H9 (cell line): ENCODE measurements around the gene BCL2L14. TPM values are rescaled to one million over a fixed set of nuclear protein-coding genes. Genes with fewer than 3 reads are reported as not detected.

ENCODE experiments used
- DNase-seq: peaks from one replicate; pipeline ENCODE4 v3.0.0-alpha.2; 2017
- H2AFZ ChIP-seq: one replicate; pipeline ENCODE4 v1.6.1; 2013; ENCODE audit warnings: mild to moderate bottlenecking, low read length, control low read depth, moderate library complexity
- H2AK5ac ChIP-seq: 2 replicates; pipeline ENCODE4 v1.6.1; 2013; ENCODE audit warnings: low read length, control low read depth, mixed read lengths; ENCODE audit not compliant: insufficient read length
- H2BK120ac ChIP-seq: one replicate; pipeline ENCODE4 v1.6.1; 2013; ENCODE audit warnings: low read depth, mild to moderate bottlenecking, low read length, control low read depth, inconsistent platforms; ENCODE audit not compliant: poor library complexity, severe bottlenecking
- H2BK12ac ChIP-seq: 2 replicates; pipeline ENCODE4 v1.6.1; 2013; ENCODE audit warnings: low read length, control low read depth, mixed read lengths, low read depth; ENCODE audit not compliant: insufficient read length
- H2BK15ac ChIP-seq: 2 replicates; pipeline ENCODE4 v1.6.1; 2013; ENCODE audit warnings: low read depth, low read length, control low read depth
- H2BK20ac ChIP-seq: one replicate; pipeline ENCODE4 v1.6.1; 2013; ENCODE audit warnings: low read depth, mild to moderate bottlenecking, low read length, control low read depth, inconsistent platforms; ENCODE audit not compliant: poor library complexity, severe bottlenecking
- H2BK5ac ChIP-seq: 2 replicates; pipeline ENCODE4 v1.6.1; 2013; ENCODE audit warnings: low read length, control low read depth, mixed read lengths; ENCODE audit not compliant: insufficient read length
- H3K14ac ChIP-seq: 2 replicates; pipeline ENCODE4 v1.6.1; 2013; ENCODE audit warnings: low read length, control low read depth; ENCODE audit not compliant: insufficient read depth
- H3K18ac ChIP-seq: 2 replicates; pipeline ENCODE4 v1.6.1; 2013; ENCODE audit warnings: low read depth, mild to moderate bottlenecking, mixed read lengths, low read length, control low read depth; ENCODE audit not compliant: insufficient read length
- H3K23ac ChIP-seq: 2 replicates; pipeline ENCODE4 v1.6.1; 2013; ENCODE audit warnings: low read length, control low read depth, mixed read lengths, low read depth; ENCODE audit not compliant: insufficient read length
- H3K23me2 ChIP-seq: 2 replicates; pipeline ENCODE4 v1.6.1; 2013; ENCODE audit warnings: low read depth, mild to moderate bottlenecking, mixed read lengths, low read length, control low read depth; ENCODE audit not compliant: insufficient read length, poor library complexity, severe bottlenecking
- H3K27ac ChIP-seq: 2 replicates; pipeline ENCODE4 v1.5.1; 2013; ENCODE audit warnings: low read length, control low read depth, mixed read lengths, low read depth; ENCODE audit not compliant: insufficient read length
- H3K27me3 ChIP-seq: 2 replicates; pipeline ENCODE4 v1.6.1; 2013; ENCODE audit warnings: low read length, control low read depth, inconsistent platforms; ENCODE audit not compliant: insufficient read depth
- H3K4ac ChIP-seq: 2 replicates; pipeline ENCODE4 v1.6.1; 2013; ENCODE audit warnings: low read depth, mild to moderate bottlenecking, control low read depth, inconsistent platforms, low read length, moderate library complexity
- H3K4me1 ChIP-seq: 2 replicates; pipeline ENCODE4 v1.6.1; 2013; ENCODE audit warnings: low read length, control low read depth, inconsistent platforms; ENCODE audit not compliant: insufficient read depth
- H3K4me2 ChIP-seq: 2 replicates; pipeline ENCODE4 v1.6.1; 2013; ENCODE audit warnings: low read length, control low read depth, mixed read lengths; ENCODE audit not compliant: insufficient read length, insufficient read depth
- H3K56ac ChIP-seq: 2 replicates; pipeline ENCODE4 v1.6.1; 2013; ENCODE audit warnings: low read depth, mild to moderate bottlenecking, mixed read lengths, low read length, control low read depth; ENCODE audit not compliant: insufficient read length
- H3K79me1 ChIP-seq: 2 replicates; pipeline ENCODE4 v1.6.1; 2013; ENCODE audit warnings: low read depth, mild to moderate bottlenecking, moderate library complexity, low read length, control low read depth, inconsistent platforms; ENCODE audit not compliant: insufficient read depth, poor library complexity, severe bottlenecking
- H3K79me2 ChIP-seq: 2 replicates; pipeline ENCODE4 v1.6.1; 2013; ENCODE audit warnings: low read length, control low read depth, inconsistent platforms; ENCODE audit not compliant: insufficient read depth
- H3K9ac ChIP-seq: 2 replicates; pipeline ENCODE4 v1.6.1; 2013; ENCODE audit warnings: low read length, control low read depth, mixed read lengths; ENCODE audit not compliant: insufficient read length; ENCODE audit errors: extremely low read depth
- H3K9me3 ChIP-seq: one replicate; pipeline ENCODE4 v1.6.1; 2013; ENCODE audit warnings: low read depth, low read length, inconsistent platforms; ENCODE audit not compliant: control insufficient read depth
- H3T11ph ChIP-seq: one replicate; pipeline ENCODE4 v1.6.1; 2013; ENCODE audit warnings: mild to moderate bottlenecking, low read length, control low read depth, inconsistent platforms
- H4K20me1 ChIP-seq: one replicate; pipeline ENCODE4 v1.6.1; 2013; ENCODE audit not compliant: control insufficient read depth, insufficient read length, insufficient read depth
- H4K5ac ChIP-seq: 2 replicates; pipeline ENCODE4 v1.6.1; 2013; ENCODE audit warnings: low read depth, mild to moderate bottlenecking, mixed read lengths, low read length, control low read depth; ENCODE audit not compliant: insufficient read length
- H4K8ac ChIP-seq: replicated peaks from 2 replicates; pipeline ENCODE4 v1.6.1; 2013; ENCODE audit warnings: low read length, control low read depth, mixed read lengths, low read depth; ENCODE audit not compliant: insufficient read length
- H4K91ac ChIP-seq: 2 replicates; pipeline ENCODE4 v1.6.1; 2013; ENCODE audit warnings: low read depth, mild to moderate bottlenecking, moderate library complexity, mixed read lengths, low read length, control low read depth; ENCODE audit not compliant: insufficient read length
- H3K27ac Mint-ChIP-seq, 3 experiments: 2 replicates in 2 of 3; 3 replicates in 1 of 3; pipeline ENCODE4 v1.8.0; 2020 to 2021; ENCODE audit warnings: mixed read lengths in 3 of 3, mild to moderate bottlenecking in 1 of 3, moderate library complexity in 1 of 3
- H3K27me3 Mint-ChIP-seq: 2 replicates; pipeline ENCODE4 v1.8.0; 2021; ENCODE audit warnings: low read depth, mild to moderate bottlenecking, moderate library complexity, mixed read lengths
- H3K36me3 Mint-ChIP-seq, 3 experiments: 2 replicates in 2 of 3; 3 replicates in 1 of 3; pipeline ENCODE4 v1.8.0; 2020 to 2021; ENCODE audit warnings: low read depth in 3 of 3, mixed read lengths in 3 of 3; ENCODE audit not compliant: insufficient read depth in 1 of 3
- H3K4me1 Mint-ChIP-seq, 2 experiments: 2 replicates each; pipeline ENCODE4 v1.8.0; 2020; ENCODE audit warnings: mixed read lengths in 2 of 2
- H3K4me3 Mint-ChIP-seq, 2 experiments: 2 replicates in 1 of 2; 3 replicates in 1 of 2; pipeline ENCODE4 v1.8.0; 2020 to 2021; ENCODE audit warnings: mild to moderate bottlenecking in 2 of 2, mixed read lengths in 2 of 2, moderate library complexity in 1 of 2
- H3K9me3 Mint-ChIP-seq, 2 experiments: 2 replicates in 1 of 2; 3 replicates in 1 of 2; pipeline ENCODE4 v1.8.0; 2020; ENCODE audit warnings: mild to moderate bottlenecking in 2 of 2, mixed read lengths in 2 of 2, moderate library complexity in 1 of 2
- CTCF ChIP-seq: fragments of 200-600 bp; sonication (generic); conservative IDR thresholded peaks from 3 replicates; pipeline ENCODE4 v1.8.0; 2021; ENCODE audit warnings: antibody characterized with exemption, mild to moderate bottlenecking
- WGBS: extraction: QIAGEN DNeasy Blood & Tissue Kit; methylation state at CpG from one replicate; pipeline ENCODE4 v1.1.7; 2013; ENCODE audit warnings: missing lambda C conversion rate, low lambda C conversion rate, mixed read lengths; ENCODE audit not compliant: insufficient read length; ENCODE audit errors: extremely low coverage; 5-methylcytosine and 5-hydroxymethylcytosine counted together
- total RNA-seq: library from RNA; stranded (reverse); gene quantifications from 2 replicates; pipeline ENCODE4 v1.2.1, GENCODE V29; 2021

Gene BCL2L14
- total RNA-seq, 1 experiment from 2014 or later: 0.28 TPM

DNA sequence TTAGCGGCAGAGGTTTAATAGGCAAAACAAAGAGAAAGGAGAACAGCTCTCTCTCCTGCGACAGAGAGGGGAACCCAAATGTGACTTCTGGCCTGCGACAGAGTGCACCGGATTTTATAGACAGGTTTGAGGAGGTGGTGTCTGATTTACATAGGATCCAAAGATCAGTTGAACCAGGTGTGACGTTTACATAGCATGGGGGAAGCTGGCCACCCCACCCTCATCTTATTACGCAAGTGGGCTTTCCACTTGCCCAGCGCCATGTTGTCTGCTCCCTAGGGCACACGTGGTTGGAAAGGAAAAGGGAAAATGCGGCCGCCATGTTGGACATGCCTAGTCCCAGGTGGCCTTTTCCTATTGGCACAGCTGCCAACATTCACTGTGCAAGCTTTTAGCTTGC lies 17.4 kb downstream of the BCL2L14 start:
- Mint-ChIP-seq H3K4me3 (no peak overlapping the region), H3K9me3 (no peaks in the 10 kb centered on the region), H3K4me1 (peaks cover 30 to 36% of the 10 kb centered on the region in 2 experiments), H3K27ac (peak overlapping the region in 2 of 3 experiments; percentile 29; a peak in 2 of 7 replicates), H3K27me3 (no peaks in the 10 kb centered on the region), H3K36me3 (peaks cover 0 to 2% (median 0%) of the 10 kb centered on the region in 3 experiments; a peak in 1 of 7 replicates)
- no peak overlapping the region for H3T11ph ChIP-seq
- H3K23ac ChIP-seq: no peak overlapping the region
- no peak overlapping the region for H2AK5ac ChIP-seq
- no peaks in the 10 kb centered on the region for H3K27me3 ChIP-seq
- no peak overlapping the region for H3K18ac ChIP-seq
- H2AFZ ChIP-seq: no peak overlapping the region
- DNase-seq: peak; percentile 20
- H3K56ac ChIP-seq: no peak overlapping the region
- no peaks in the 10 kb centered on the region for H3K23me2 ChIP-seq
- H2BK15ac ChIP-seq: no peak overlapping the region
- no peak overlapping the region for H4K5ac ChIP-seq
- H2BK5ac ChIP-seq: no peak overlapping the region
- H2BK20ac ChIP-seq: no peak overlapping the region
- no peak overlapping the region for H4K91ac ChIP-seq
- no peak overlapping the region for H3K4me2 ChIP-seq
- WGBS: no CpG with 5 or more reads among the region's 10 CpGs
- peak overlapping the region; percentile 4 for H2BK12ac ChIP-seq
- H3K79me1 ChIP-seq: no peaks in the 10 kb centered on the region
- no peak overlapping the region for H3K9ac ChIP-seq
- H3K14ac ChIP-seq: no peak overlapping the region
- H4K20me1 ChIP-seq: no peaks in the 10 kb centered on the region
- no peaks in the 10 kb centered on the region for H3K79me2 ChIP-seq
- no peak overlapping the region for H2BK120ac ChIP-seq
- TF ChIP-seq CTCF: no peak
- no peaks in the 10 kb centered on the region for H3K9me3 ChIP-seq
- no peak overlapping the region for H3K27ac ChIP-seq
- no peak overlapping the region for H4K8ac ChIP-seq
- H3K4me1 ChIP-seq: peaks cover 10% of the 10 kb centered on the region; the same call in 1 of the 2 replicates
- H3K4ac ChIP-seq: no peak overlapping the region
